GM19025 (cell line): ENCODE measurements around the gene TAS2R41.

Source experiments
- ATAC-seq: cut with Tn5 transposase; IDR thresholded peaks from one replicate; pipeline ENCODE4 v1.9.1; 2021; ENCODE audit warnings: mild to moderate bottlenecking, low read depth, moderate library complexity; ENCODE audit not compliant: unreplicated experiment

Gene TAS2R41

GRCh38 chr7:143492043-143492471 is 14.4 kb downstream of the TAS2R41 start:
- ATAC-seq, result no peak

GRCh38 chr7:143492799-143493739 is 15.4 kb downstream of the TAS2R41 start:
- ATAC-seq, result no peak

GRCh38 chr7:143493751-143494150 is 16.1 kb downstream of the TAS2R41 start:
- ATAC-seq, result no peak

- ATAC-seq, result no peak
Observed at GRCh38 chr7:143494622-143495021, 16.9 kb downstream of the TAS2R41 start.

- ATAC-seq, result no peak
Observed at GRCh38 chr7:143495851-143496250, 18.2 kb downstream of the TAS2R41 start.

- no peak for ATAC-seq
Observed at GRCh38 chr7:143496263-143496662, 18.6 kb downstream of the TAS2R41 start.

- no peak for ATAC-seq
Observed at GRCh38 chr7:143497008-143497795, 19.5 kb downstream of the TAS2R41 start.

GRCh38 chr7:143499246-143499645 is 21.6 kb downstream of the TAS2R41 start:
- ATAC-seq, result no peak

- no peak for ATAC-seq
Observed at GRCh38 chr7:143499743-143500348, 22.2 kb downstream of the TAS2R41 start.

- no peak for ATAC-seq
Observed at GRCh38 chr7:143503261-143503660, 25.6 kb downstream of the TAS2R41 start.

GRCh38 chr7:143504215-143504936 is 26.7 kb downstream of the TAS2R41 start:
- ATAC-seq, result no peak

- ATAC-seq, result no peak
Observed at GRCh38 chr7:143504937-143505297, 27.2 kb downstream of the TAS2R41 start.

- no peak for ATAC-seq
Observed at GRCh38 chr7:143505838-143506237, 28.2 kb downstream of the TAS2R41 start.

GRCh38 chr7:143507094-143507518 is 29.4 kb downstream of the TAS2R41 start:
- no peak for ATAC-seq

- no peak for ATAC-seq
Observed at GRCh38 chr7:143507534-143508055, 29.9 kb downstream of the TAS2R41 start.

GRCh38 chr7:143510854-143511592 is 33.4 kb downstream of the TAS2R41 start:
- no peak for ATAC-seq

- no peak for ATAC-seq
Observed at GRCh38 chr7:143511593-143512047, 33.9 kb downstream of the TAS2R41 start.

GRCh38 chr7:143512488-143513340 is 35.0 kb downstream of the TAS2R41 start:
- ATAC-seq, result no peak
